Lower lobe of right lung (tissue), 2 donors: ENCODE measurements around the gene PKNOX2. TPM values are rescaled to one million over a fixed set of nuclear protein-coding genes. Genes with fewer than 3 reads are reported as not detected.

Source experiments
- ATAC-seq, 2 donors: fragments of 200-7000 bp; cut with Tn5 transposase; one replicate each; pipeline ENCODE4 v1.9.1; 2020 to 2022; ENCODE audit warnings: mild to moderate bottlenecking in 2 of 2, moderate library complexity in 2 of 2
- DNase-seq: peaks from one replicate; pipeline ENCODE4 v3.0.0-alpha.2; 2020
- H3K27ac ChIP-seq: fragments of 200-600 bp; one replicate; pipeline ENCODE4 v1.8.0; 2022
- H3K27me3 ChIP-seq: fragments of 200-600 bp; one replicate; pipeline ENCODE4 v1.8.0; 2022; ENCODE audit warnings: low read depth
- H3K36me3 ChIP-seq: fragments of 200-600 bp; one replicate; pipeline ENCODE4 v1.8.0; 2022; ENCODE audit warnings: mild to moderate bottlenecking
- H3K4me1 ChIP-seq: fragments of 200-600 bp; one replicate; pipeline ENCODE4 v1.8.0; 2022
- H3K4me3 ChIP-seq: fragments of 200-600 bp; one replicate; pipeline ENCODE4 v1.8.0; 2022; ENCODE audit warnings: mild to moderate bottlenecking
- H3K9me3 ChIP-seq: fragments of 200-600 bp; one replicate; pipeline ENCODE4 v1.8.0; 2022
- CTCF ChIP-seq: fragments of 200-600 bp; IDR thresholded peaks from one replicate; pipeline ENCODE4 v1.8.0; 2022; ENCODE audit warnings: antibody characterized with exemption, mild to moderate bottlenecking
- intact Hi-C: fragments of 100-400 bp; cut with DNase I; formaldehyde crosslinking; loops from one replicate; pipeline ENCODE4 v1.11.0; 2022
- total RNA-seq: library from RNA; stranded (reverse); fragmentation: NEBNext Ultra II Directional; extraction: Animal tissue kit (Norgen Biotek cat#: 25700); gene quantifications from one replicate; pipeline ENCODE4 v1.2.1, GENCODE V29; 2021
- donor health status: DM: no; HTN: yes; CAD: no; lungs with severe emphysema.

PKNOX2 gene
- total RNA-seq, 1 donor from 2014 or later, result 14.4 TPM

- DNase-seq, result no peak
- H3K27me3 ChIP-seq, result peaks cover 5% of the 10 kb centered on the region
- no peak for ATAC-seq
- intact Hi-C loops, result no loop called here
- TF ChIP-seq CTCF, result no peak
- peaks cover 6% of the 10 kb centered on the region for H3K4me1 ChIP-seq
- H3K27ac ChIP-seq, result no peak overlapping the region
- H3K4me3 ChIP-seq, result no peak overlapping the region
- no peaks in the 10 kb centered on the region for H3K9me3 ChIP-seq
- no peaks in the 10 kb centered on the region for H3K36me3 ChIP-seq
These were observed 36.1 kb upstream of the PKNOX2 start for GRCh38 chr11:125128450-125128849.

GRCh38 chr11:125129316-125129993 is 35.1 kb upstream of the PKNOX2 start:
- no peak for ATAC-seq
- intact Hi-C loops, result no loop called here
- no peak for TF ChIP-seq CTCF
- Histone ChIP-seq H3K27me3 (peaks cover 5% of the 10 kb centered on the region), H3K27ac (no peak overlapping the region), H3K36me3 (no peaks in the 10 kb centered on the region), H3K9me3 (no peaks in the 10 kb centered on the region), H3K4me1 (no peaks in the 10 kb centered on the region), H3K4me3 (no peak overlapping the region)
- no peak for DNase-seq

GRCh38 chr11:125132071-125132470 is 32.5 kb upstream of the PKNOX2 start:
- no peak for TF ChIP-seq CTCF
- Histone ChIP-seq H3K4me3 (no peak overlapping the region), H3K27me3 (peaks cover 5% of the 10 kb centered on the region), H3K9me3 (no peaks in the 10 kb centered on the region), H3K4me1 (no peaks in the 10 kb centered on the region), H3K36me3 (no peaks in the 10 kb centered on the region), H3K27ac (no peak overlapping the region)
- no peak for ATAC-seq
- DNase-seq, result no peak
- intact Hi-C loops, result no loop called here

- ATAC-seq, result no peak
- DNase-seq, result no peak
- no peaks in the 10 kb centered on the region for H3K36me3 ChIP-seq
- no peaks in the 10 kb centered on the region for H3K9me3 ChIP-seq
- intact Hi-C loops, result no loop called here
- H3K4me1 ChIP-seq, result no peaks in the 10 kb centered on the region
- no peak overlapping the region for H3K4me3 ChIP-seq
- no peak for TF ChIP-seq CTCF
- H3K27me3 ChIP-seq, result peaks cover 5% of the 10 kb centered on the region
- no peak overlapping the region for H3K27ac ChIP-seq
These were observed 32.0 kb upstream of the PKNOX2 start for GRCh38 chr11:125132596-125132995.

GRCh38 chr11:125136001-125136400 is 28.6 kb upstream of the PKNOX2 start:
- Histone ChIP-seq H3K4me3 (no peak overlapping the region), H3K27me3 (peaks cover 8% of the 10 kb centered on the region), H3K9me3 (no peaks in the 10 kb centered on the region), H3K27ac (no peak overlapping the region), H3K4me1 (no peaks in the 10 kb centered on the region), H3K36me3 (no peaks in the 10 kb centered on the region)
- DNase-seq (no peak), ATAC-seq (no peak)
- intact Hi-C loops, result no loop called here
- TF ChIP-seq CTCF, result no peak
